HL-60/S4 treated with retinoic acid at 250 ng/mL for 4 days and 3 days (cell line): ENCODE results near the gene PDLIM1.

ENCODE experiments used
- in situ Hi-C: fragments of 300-500 bp; cut with MboI; formaldehyde crosslinking; loops from 2 replicates; pipeline ENCODE4 v1.7.0; 2022; ENCODE audit warnings: low sequenced_read_pairs

Gene PDLIM1

DNA sequence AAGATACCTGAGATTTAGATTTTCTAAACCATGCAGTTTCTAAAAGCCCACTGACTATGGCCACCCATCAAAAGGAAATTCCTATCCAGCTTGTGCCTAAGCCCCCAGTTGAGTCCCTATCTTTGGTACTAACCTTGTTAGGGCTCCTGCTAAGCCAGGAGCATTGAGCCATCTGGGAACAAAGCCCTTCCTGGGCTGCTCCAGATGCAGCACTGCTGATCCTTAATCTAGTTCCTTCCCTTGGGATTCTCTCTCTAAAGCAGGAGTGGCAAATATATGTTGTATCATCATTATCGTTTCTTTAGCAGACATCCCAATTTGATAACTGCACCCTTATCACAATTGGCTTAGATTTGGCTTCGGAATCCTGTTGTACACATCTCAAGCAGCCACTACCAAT is 24.7 kb upstream of the PDLIM1 start:
- in situ Hi-C loops: no loop called here

DNA sequence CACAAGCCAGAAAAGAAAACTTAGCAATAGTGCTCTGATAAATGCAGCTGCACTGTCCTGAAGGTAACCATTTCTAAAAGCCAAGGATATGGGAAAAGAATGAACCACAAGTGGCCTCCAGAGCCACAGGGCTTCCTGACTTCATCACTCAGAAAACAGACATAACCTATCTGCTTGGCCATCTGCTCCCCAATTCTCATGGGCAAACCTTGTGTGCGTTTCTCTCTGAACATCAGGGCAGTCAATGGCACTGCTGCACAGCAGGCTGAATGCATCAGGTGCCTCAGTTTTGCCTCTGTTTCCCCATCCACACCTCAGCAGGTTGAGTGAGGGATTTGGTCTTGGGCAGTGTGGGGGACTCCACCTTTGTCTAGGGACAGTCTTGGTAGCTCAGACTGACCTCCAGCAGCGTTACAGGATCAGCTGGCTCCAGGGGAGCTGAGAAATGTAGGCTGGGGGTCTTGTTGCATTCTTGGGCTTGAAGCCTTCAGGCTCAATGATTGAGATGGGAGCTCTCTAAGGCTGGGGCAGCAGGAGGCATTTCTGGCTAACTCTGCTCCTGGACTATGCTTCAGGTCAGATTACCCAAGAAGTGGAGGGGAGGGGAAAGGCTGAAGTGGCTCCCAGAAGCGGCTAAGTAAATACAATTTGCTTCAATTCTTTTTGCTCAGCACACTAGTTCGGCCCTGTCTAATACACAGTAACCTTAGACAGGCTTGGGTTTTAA is 23.6 kb upstream of the PDLIM1 start:
- in situ Hi-C loops: no loop called here

DNA sequence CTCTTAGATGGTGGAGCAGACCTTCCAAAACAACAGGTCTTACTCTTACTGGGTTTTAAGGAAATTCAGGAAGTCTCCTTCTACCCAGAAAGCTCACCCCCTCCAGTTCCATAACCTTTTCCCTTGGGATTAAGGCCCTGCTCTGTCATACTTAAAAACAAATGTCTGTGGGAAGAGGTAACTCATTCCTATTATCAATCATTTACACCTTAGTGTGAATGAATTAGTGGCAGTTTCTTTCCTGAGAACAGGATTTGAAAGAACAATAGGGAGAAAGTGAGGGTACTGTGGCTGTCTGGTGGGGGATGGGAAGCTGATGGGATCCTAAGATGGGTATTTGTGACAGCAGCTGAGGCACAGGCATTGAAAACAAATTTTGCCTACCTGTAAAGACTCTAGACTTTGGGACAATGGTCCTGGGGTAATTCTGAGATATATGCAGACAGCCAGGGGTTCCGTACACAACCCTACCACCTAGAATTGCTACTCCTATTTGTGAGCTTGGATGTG is 22.2 kb upstream of the PDLIM1 start:
- in situ Hi-C loops: no loop called here

DNA sequence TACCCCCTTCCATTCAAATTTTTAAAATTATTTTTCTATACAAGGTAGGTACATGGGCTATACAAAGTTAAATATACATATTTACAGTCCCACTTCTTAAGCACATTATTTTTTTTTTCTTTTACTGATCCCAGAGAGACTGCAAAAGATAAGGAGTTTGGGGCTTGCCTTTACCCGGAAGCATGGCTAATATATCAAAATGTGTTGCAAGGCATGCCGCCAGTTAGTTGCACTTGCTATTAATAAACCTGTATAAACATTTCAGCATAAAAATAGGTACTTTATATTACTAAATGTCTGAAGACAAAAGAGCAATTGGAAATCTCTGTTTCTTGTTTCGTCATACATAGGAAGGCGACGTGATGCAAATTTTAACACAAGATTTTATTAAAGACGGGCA is 21.5 kb upstream of the PDLIM1 start:
- in situ Hi-C loops: no loop called here

DNA sequence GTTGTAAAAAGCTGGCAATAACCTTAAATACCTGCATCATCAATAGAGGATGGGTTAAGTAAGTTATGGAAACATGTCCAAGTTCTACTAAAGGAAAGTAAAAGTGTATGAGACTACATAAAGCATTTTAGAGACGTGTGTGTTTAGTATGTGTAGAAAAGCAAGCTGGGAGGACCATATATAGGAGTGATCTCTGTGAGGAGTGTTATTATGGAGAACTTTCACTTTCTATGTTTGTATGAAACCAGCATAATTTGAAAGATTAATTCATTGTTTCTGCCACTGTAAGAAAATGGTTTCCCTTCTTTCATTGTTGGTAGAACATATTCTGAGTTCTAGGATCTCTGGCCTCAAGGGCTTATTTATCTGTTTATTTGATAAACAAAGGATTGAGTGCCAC is 19.2 kb upstream of the PDLIM1 start:
- in situ Hi-C loops: no loop called here

DNA sequence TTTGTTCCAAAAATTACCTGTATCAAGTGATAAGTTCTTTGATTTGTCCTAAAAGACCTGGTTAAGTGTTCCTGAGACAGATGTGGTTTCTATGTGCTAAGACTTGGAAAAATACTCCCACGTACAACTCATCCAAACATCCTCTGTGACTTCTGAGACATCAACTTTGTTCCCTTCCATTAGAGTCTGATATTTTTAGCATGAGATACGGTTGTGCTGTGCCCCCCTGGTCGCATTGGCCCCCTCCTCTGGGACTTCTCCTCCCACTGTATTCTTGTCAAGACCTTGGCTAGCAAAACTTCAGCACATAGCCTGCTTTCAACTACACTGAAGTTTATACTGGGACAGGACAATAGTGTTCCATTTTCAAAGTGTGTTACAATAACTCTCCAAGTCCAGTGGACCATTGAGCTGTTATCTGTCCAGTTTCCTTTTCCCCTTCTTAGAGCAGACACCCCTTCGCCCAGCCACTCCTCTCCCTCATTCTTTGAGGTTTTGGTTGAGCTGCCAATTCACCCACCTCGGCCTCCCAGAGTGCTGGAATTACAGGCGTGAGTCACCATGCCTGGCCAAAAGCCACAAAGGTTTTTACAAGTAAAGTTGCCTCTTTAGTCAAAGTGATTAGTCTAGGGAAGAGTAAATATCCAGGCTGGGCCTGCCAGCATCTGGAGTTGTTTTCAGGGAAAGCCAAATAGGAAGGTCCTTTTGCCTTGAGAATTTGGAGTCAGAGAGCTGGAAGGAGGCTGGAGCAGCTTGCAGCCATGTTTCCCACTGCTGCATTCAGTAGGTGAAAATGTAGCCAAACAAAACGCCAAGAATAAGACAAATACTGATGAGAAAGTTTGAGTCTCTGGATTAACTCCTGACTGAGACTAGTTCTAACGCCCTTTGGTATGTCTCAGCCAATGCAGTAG is 17.8 kb upstream of the PDLIM1 start:
- in situ Hi-C loops: no loop called here

DNA sequence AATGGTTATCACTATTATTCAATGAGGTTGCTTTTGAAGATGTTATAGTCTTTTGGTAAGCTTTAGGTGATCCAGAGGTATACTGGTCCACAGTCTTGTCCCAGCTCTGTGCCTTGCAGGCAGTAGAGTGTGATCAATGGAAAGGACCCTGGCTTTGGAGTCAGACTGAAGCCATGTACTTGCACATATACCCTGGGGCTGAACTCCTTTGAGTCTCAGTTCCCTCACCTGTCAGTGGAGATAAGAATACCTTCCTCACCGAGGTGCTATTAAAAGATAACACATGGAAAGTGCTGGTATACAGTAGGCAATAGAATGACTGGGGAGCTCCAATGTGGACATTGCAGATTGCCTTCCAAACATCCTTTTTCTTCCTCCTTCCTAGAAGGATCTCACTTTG is 16.0 kb upstream of the PDLIM1 start:
- in situ Hi-C loops: no loop called here

DNA sequence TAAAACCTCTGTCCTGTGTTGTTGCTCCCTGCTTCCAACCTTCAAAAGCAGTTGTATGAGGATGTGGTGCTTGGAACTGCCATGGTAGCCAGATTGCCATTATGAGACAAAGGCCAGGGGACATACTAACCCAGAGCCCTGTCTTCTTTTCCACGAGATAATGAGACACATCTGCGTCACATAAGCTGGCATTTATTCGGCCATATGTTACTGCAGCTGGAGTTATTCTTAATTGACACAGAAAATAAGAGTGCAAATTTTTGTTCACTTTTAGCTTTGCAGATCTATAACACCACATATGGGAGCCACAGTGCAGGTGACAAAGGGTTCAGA is 15.5 kb upstream of the PDLIM1 start:
- in situ Hi-C loops: no loop called here

DNA sequence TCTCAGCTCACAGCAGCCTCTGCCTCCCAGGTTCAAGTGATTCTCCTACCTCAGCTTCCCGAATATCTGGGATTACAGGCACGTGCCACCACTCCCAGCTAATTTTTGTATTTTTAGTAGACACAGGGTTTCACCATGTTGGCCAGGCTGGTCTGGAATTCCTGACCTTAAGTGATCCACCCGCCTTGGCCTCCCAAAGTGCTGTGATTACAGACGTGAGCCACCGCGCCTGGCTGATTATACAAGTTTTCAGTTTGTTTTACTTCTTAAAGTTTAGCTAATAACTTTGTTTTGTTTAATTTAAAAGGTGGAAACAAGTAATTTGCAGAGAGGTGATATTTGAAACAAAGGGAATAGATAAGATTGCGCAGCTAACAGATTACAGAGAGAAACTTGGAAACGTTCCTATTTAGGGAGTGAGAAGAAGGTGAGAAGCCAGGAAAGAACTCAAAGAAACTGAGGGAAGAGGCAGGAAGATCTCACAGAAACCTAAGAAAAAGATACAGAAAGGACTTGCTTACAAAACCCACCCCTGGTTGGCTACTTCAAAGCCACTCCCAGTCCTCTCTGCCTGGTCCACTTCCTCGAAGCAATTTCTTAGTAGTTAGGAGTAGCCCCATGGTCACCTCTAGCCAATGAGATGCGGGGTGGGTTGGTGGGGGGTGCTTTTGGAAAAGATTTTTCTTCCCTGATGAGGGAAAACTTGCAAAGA is 15.0 kb upstream of the PDLIM1 start:
- in situ Hi-C loops: no loop called here

DNA sequence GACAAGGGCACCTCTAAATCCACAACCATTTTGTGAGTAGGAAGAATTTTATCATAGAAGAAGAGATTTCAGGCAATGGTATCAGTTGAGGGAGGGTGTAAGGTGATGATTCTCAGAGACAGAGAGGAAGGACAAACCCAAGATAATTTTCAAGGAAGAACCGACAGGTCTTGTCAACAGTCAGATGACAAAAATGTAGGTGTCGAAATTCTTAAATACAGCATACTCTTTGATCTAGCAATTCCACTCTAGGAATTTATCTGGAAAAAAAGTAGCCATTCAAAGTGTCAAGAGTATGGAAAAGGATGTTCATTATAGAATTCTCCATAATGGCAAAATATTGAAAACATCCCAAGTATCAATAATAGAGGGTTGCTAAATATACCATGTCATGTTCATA is 14.2 kb upstream of the PDLIM1 start:
- in situ Hi-C loops: no loop called here

DNA sequence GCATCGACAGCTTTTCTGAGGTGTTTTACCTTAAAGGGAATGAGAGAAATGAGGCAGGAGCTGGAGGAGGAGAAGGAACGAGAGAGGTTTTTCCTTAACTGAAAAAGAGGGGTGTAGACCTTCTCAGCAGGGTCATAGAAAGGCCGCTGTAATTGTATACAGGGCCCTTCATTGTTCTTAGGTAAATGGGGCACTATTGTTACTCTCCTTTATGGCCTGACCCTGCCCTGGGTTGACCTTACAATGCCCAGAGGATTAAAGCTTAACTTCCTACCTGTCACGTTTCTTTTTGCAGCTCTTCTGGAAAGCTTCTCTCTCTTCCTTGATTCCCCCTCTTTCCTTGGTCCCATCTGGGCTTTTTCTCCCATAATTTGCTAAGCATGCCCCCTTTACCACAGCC is 13.7 kb upstream of the PDLIM1 start:
- in situ Hi-C loops: no loop called here

DNA sequence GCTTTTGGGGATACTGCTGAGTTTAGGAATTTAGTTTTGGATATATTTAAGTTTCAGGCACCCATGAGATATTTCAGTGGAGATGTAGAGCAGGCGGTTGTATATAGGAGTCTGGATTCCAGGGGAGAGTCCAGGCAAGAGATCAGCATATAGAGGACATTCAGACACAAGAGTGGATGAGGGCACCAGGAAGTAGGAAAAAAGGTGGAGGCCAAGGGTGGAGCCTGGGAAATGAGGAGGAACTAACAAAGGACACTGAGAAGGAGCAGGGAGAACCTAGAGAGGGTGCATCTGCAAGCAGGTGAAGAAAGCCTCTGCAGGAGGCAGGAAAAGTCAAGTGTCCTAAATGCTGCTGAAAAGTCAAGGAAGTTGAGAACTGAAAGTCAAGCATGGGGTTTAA is 13.1 kb upstream of the PDLIM1 start:
- in situ Hi-C loops: no loop called here

DNA sequence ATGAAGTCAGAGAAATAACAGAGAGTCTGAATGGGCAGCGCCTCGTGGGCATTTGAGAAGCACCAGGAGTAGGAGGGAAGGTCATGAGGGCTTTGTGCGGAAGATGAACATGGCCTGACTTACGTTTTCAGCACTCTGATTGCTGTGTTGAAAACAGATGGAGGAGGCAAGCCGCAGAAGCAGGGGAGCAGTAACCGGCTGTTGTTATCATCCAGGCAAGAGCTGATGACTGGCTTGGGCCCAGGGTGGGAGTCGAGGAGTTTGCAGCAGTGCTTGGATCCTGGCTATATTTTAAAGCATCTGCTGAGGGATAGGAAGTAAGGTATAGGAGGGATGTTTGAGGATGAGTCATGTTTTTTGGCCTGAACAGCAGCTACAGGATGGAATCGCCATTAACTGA is 12.7 kb upstream of the PDLIM1 start:
- in situ Hi-C loops: no loop called here

DNA sequence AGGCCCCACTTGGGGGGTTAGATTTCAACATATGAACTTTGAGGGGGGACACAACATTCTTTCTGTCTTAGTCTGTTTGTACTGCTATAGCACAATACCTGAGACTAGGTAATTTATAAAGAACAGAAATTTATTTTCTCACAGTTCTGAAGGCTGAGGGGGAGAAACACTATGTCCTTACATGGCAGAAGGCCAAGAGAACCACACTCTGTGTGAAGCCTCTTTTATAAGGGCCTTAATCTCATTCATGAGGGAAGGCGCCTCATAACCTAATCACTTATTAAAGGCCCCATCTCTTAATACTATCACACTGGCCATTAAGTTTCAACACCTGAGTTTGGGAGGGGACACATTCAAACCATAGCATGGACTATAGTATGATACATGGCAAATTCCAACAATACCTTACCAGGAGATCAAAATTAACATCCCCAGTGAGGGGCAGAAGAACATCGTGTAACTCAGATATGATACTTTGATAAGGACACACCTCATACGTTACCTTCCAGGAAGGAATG is 9.3 kb upstream of the PDLIM1 start:
- in situ Hi-C loops: no loop called here

DNA sequence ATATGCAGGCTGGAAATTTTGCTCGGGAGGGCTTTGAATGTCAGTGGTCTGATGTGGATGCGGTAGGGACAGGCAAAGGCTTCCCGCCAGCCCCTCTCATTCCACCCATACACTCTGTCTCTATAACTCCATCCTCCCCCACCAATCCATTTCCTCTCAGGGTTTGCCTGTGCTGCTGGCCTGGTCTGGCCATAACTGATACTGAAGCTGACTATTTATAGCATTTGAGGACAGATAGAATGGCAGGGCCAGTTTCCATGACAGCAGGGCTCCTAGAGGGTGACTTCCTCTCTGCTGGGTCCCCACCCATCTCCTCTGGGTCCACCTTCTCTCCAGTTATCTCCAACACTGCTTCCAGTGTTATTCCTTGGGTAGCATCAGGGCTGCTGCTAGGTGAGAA is 6.6 kb upstream of the PDLIM1 start:
- in situ Hi-C loops: no loop called here

DNA sequence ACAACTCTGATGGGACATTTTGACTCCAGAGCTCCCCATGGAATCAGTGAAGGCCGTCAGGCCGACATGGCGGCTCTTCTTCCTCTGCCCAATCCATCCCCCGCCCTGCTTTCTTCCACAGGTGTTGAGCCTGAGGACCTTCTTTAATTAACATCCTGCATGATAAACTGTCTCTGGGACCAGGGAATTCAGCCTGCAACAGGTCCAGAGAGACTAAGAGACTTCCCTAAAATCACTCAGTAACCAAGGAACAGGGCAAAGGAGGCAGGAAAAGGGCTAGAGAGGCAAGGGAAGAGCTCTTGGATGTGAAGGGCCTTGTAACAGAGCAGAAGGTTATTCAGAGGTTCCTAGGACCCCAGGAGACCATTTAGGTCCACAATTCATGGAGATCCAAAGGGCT is 6.0 kb upstream of the PDLIM1 start:
- in situ Hi-C loops: no loop called here

DNA sequence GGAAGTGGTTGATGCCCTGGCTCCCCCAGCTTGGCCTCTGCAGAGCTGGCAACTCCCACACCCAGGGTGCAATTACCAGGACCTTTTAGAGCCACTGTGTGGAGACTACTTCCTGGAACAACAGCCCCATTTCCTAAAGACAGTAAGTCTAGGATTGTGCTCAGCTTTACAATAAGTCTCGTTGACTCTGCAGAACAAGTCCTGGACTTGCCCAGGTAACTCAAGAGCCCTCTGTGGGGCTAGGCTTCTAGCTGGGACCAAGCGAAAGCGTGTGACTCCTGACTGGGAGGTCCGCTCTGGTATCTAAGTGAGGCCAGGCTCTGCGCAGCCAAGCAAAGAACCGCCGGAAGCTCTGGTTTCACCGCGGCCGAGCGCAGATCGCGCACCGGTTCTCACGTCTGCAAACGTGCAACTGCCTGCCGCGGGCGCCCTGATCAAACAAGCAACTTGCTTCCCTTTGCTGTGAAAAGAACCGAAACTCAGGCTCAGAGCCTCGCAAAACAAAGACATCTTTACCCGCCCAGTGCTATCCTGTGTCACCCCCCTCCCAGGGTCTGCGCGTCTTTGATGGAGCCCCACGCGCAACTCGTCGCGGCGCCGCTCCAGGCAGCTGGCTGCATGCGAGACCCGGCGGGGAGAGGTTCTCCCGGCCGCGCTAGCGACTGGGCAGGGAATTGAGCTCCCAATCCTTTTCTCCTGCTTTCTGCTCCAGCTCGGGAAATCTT is 4.4 kb upstream of the PDLIM1 start:
- in situ Hi-C loops: no loop called here

DNA sequence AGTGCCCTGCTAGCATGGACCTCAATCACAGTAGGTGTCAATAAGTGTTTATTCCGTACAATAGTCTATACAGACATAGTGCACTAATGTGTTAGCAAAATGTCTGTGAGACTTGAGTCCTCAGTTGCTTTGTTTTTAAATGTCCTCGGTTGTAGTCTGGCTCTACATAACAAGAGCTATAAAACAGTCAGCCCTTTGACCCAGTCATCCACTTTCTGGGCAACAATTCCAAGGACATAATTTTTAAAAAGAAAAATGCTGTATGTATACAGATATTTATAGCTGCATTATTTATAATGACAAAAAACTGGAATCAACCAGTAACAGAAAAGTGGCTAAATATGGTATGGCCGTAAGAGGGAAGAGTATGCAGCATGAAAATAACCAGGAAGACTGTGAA is 2.8 kb upstream of the PDLIM1 start:
- in situ Hi-C loops: no loop called here

DNA sequence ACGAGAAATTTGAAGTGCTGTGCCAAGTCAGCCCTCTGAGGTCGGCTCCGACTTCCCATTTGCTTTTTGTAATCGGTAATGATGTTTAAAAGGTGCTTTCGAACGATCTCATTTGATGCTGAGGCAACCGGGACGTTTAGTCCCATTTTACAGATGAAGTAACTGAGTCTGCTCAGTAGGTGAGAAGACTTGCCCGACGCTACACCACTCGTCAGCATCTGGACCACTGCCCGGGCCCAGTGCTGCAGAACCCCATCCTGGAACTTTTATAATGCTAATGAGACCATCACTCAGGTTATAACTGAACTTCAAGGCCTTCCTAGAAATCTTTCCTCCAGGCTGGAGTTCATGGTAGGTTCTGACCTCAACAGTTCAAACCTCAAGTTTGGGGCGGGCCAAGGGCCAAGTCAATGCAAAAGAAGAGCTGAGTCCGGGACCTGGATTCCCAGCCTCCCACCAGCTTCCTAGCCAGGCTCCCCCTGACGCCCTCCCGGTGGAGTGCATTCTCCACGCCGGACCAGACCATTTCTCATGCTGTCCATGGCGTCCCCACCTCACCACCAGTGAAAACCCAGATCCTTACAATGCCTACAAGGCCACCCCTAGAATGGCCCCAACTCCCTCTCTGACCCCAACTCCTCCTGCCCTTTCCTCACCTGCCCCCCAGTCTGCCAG is 699 bp upstream of the PDLIM1 start:
- in situ Hi-C loops: no loop called here

DNA sequence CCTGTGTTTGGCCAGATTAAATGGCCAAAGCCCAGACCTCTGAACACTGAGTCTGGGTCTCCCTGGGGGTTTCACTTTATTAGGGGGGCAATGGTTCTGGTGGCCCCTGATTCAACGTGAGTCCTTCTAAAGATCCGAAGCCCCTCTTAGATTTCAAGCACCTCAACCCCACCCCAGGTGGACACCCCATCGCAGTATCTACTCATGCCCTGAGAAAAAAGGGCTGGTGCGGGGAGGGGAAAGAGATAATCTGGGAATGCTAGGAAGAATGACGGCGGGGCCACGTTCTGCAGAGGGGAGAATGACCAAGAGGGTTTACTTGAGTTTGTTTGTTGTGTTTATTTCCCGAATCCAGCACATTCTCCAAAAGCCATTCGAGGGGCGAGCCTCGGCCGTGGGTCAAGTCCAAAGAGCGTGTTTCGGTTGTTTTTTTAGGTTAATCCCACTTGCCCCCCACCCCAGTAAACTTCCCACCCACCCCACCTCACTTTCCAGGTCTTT is 832 bp downstream of the PDLIM1 start:
- in situ Hi-C loops: no loop called here
